ENCODE data around the gene FNDC3A.

DNA sequence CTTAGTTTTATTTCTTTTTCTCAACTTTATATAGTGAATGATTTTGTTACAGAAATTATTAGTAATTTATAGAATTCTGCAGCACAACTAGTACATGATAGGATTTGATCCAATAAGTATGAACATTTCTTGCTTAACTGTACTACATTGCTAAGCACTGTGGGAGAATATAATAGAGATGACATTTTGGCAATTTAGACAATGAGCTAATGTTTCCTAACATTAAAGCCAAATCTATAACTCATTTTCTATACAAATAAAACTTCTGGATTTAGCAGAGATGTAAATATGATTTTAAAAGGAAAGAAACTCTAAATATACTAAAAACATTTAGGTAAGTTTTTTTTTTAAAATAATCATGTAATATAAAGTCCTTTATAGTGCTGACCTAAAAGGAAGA, 87.3 kb downstream of the FNDC3A start:
- TF ChIP-seq, protein P1, sequence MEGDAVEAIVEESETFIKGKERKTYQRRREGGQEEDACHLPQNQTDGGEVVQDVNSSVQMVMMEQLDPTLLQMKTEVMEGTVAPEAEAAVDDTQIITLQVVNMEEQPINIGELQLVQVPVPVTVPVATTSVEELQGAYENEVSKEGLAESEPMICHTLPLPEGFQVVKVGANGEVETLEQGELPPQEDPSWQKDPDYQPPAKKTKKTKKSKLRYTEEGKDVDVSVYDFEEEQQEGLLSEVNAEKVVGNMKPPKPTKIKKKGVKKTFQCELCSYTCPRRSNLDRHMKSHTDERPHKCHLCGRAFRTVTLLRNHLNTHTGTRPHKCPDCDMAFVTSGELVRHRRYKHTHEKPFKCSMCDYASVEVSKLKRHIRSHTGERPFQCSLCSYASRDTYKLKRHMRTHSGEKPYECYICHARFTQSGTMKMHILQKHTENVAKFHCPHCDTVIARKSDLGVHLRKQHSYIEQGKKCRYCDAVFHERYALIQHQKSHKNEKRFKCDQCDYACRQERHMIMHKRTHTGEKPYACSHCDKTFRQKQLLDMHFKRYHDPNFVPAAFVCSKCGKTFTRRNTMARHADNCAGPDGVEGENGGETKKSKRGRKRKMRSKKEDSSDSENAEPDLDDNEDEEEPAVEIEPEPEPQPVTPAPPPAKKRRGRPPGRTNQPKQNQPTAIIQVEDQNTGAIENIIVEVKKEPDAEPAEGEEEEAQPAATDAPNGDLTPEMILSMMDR (IDR thresholded peaks at IDR 0.05), result no peak
- TF ChIP-seq POLR2A (IDR thresholded peaks at IDR 0.05), result no peak
